HEK293T (cell line): ENCODE data around the gene LMOD1.

Experiments used
- CTCF ChIA-PET: fragments of 350-600 bp; formaldehyde crosslinking; extraction: SDS; loops from one replicate; lab custom pipeline; 2021; ENCODE audit warnings: antibody characterized with exemption, inconsistent platforms; lab: Yijun Ruan, JAX
- POLR2A ChIA-PET: fragments of 350-600 bp; formaldehyde crosslinking; extraction: SDS; loops from one replicate; lab custom pipeline; 2020; ENCODE audit warnings: antibody characterized with exemption, inconsistent platforms; lab: Yijun Ruan, JAX
- DNase-seq: peaks from one replicate; pipeline ENCODE4 v3.0.0; 2012; ENCODE audit warnings: mixed read lengths; ENCODE audit errors: extremely low spot score
- ARNT ChIP-seq: fragments of 450-650 bp; IDR thresholded peaks from 2 replicates; pipeline ENCODE4 v1.6.1; 2017; ENCODE audit warnings: mild to moderate bottlenecking
- BHLHE40 ChIP-seq: fragments of 450-650 bp; IDR thresholded peaks from 2 replicates; pipeline ENCODE4 v1.6.1; 2016; ENCODE audit warnings: mild to moderate bottlenecking, moderate library complexity, borderline replicate concordance
- CTBP1 ChIP-seq: fragments of 450-650 bp; IDR thresholded peaks from 2 replicates; pipeline ENCODE4 v1.6.1; 2016; ENCODE audit warnings: borderline replicate concordance
- FOXA1 ChIP-seq: fragments of 450-650 bp; IDR thresholded peaks from 2 replicates; pipeline ENCODE4 v1.6.1; 2016; ENCODE audit warnings: mild to moderate bottlenecking
- FOXK2 ChIP-seq: fragments of 450-650 bp; IDR thresholded peaks from 2 replicates; pipeline ENCODE4 v1.6.1; 2016; ENCODE audit warnings: mild to moderate bottlenecking
- FOXM1 ChIP-seq: fragments of 450-650 bp; IDR thresholded peaks from 2 replicates; pipeline ENCODE4 v1.6.1; 2017; ENCODE audit warnings: mild to moderate bottlenecking, borderline replicate concordance
- L3MBTL2 ChIP-seq: fragments of 450-650 bp; conservative IDR thresholded peaks from 2 replicates; pipeline ENCODE4 v1.6.1; 2016; ENCODE audit warnings: mild to moderate bottlenecking
- LEF1 ChIP-seq: fragments of 450-650 bp; IDR thresholded peaks from 2 replicates; pipeline ENCODE4 v1.6.1; 2017; ENCODE audit warnings: mild to moderate bottlenecking, borderline replicate concordance
- NFRKB ChIP-seq: fragments of 450-650 bp; IDR thresholded peaks from 2 replicates; pipeline ENCODE4 v1.6.1; 2016; ENCODE audit warnings: mild to moderate bottlenecking, moderate library complexity
- PKNOX1 ChIP-seq: fragments of 450-650 bp; IDR thresholded peaks from 2 replicates; pipeline ENCODE4 v1.6.1; 2016
- SP1 ChIP-seq: fragments of 450-650 bp; IDR thresholded peaks from 2 replicates; pipeline ENCODE4 v1.6.1; 2017
- TARDBP ChIP-seq: fragments of 450-650 bp; IDR thresholded peaks from 2 replicates; pipeline ENCODE4 v1.6.1; 2016
- ZNF384 ChIP-seq: fragments of 450-650 bp; IDR thresholded peaks from 2 replicates; pipeline ENCODE4 v1.6.1; 2016

LMOD1 gene

DNA sequence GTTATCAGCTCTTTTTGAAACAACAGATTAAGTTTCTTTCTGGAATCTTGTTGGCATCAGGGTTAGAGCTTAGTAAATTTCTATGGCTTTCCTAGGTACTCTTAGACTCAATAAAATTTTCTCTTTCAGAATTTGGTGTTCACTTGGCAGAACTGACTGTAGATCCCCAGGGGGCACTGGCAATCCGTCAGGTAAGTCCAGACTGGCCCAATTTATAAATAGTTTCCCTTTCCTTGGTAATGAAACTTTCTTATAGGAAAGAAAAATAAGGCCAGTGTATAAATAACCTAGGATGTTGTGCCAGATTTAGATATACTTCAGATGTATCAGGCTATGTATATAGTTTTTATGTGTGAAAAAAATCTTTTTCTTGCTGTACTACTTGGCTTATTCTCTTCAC, 99.2 kb downstream of the LMOD1 start:
- CTCF ChIA-PET, result no interaction called here
- no peak for TF ChIP-seq CTBP1
- no peak for TF ChIP-seq FOXA1
- no peak for TF ChIP-seq ARNT
- no peak for TF ChIP-seq SP1
- TF ChIP-seq ZNF384, result no peak
- no peak for TF ChIP-seq L3MBTL2
- TF ChIP-seq TARDBP, result no peak
- TF ChIP-seq BHLHE40, result no peak
- TF ChIP-seq NFRKB, result no peak
- TF ChIP-seq PKNOX1, result no peak
- no peak for TF ChIP-seq FOXK2
- TF ChIP-seq LEF1, result no peak
- no peak for TF ChIP-seq FOXM1
- POLR2A ChIA-PET, result interaction anchor here (1.2 kb wide), 1 partner anchor 18 kb away, joined by 4 read pairs; the partner anchor contains the start of gene IPO9
- no peak for DNase-seq
